ENCODE data around the gene PIP5K1C. TPM values are rescaled to one million over a fixed set of nuclear protein-coding genes. Genes with fewer than 3 reads are reported as not detected.

Gene PIP5K1C
- total RNA-seq, 1 donor from 2014 or later, result 23.5 TPM

GRCh38 chr19:3721887-3722442 lies 21.7 kb upstream of the PIP5K1C start:
- intact Hi-C loops (cut with micrococcal nuclease), result loop anchor here (1.0 kb wide), 1 partner anchor 39 kb away; the partner anchor contains the start of gene APBA3

DNA sequence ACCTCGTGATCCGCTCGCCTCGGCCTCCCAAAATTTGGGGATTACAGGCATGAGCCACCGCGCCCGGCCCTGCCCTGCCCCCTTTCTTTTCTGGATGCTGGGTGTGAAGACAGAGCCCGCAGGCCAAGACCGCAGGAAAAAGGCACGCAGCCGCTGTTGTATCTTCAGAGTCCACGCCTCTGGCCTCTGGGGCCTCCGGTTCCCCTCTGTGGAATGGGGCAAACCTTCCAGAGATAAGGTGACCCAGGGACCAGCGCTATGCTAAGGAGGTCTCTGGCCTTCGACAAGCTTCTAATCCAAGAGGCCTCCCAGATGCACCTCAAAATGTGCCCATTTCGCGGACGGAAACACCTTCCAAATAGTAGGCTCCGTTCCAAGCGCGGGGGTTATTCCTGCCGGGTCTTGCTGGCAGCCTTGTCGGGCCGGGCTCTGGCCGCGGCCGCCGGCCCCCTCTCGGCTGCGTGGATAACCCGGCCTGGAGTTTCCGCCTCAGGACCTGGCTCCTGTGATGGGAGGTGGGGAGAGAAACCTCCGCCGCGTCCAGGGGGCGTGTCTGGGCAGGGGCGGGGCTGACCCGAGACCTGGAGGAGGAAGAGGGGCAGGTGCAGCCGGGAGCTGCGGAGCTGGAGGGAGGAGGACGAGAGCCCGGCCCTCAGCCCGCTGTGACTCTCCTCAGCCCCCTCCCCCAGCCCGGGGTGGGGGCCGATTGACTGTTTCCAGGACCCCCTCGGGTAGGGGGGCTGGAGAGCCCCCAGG lies 21.0 kb upstream of the PIP5K1C start:
- intact Hi-C loops (cut with micrococcal nuclease), result loop anchor here (1.0 kb wide), 1 partner anchor 40 kb away; the partner anchor contains the start of gene APBA3

DNA sequence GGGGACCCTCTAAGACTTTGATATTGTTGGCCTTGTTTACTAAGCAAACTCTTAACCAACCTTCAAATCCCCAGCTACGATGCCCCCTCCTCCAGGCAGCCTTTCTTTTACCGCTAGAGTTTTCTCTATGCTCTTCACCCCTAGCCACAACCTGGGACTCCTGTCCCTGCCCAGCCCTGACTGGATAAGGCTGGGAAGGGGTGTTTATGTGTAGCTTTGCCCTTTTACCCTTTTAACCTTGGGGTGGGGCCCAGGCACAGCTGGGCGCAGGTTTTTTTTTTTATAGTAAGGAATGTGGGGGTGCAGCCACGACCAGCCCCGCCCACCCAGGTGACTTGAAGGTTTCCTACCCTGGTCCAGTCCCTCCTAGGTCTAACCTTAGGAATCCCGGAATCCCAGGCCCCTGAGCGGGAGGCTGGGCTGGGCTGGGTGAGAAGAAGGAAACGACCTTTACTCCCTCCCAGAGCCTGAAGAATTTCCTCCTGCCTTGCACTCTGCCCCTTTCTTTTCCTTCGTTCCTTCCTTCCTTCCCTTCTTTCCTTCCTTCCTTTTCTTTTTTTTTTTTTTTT lies 20.2 kb upstream of the PIP5K1C start:
- intact Hi-C loops (cut with micrococcal nuclease), result no loop called here

GRCh38 chr19:3719868-3720267 lies 19.6 kb upstream of the PIP5K1C start:
- intact Hi-C loops (cut with micrococcal nuclease), result loop anchor here (1.0 kb wide), 1 partner anchor 102 kb away; no protein-coding TSS in a partner anchor

- intact Hi-C loops (cut with micrococcal nuclease), result no loop called here
Observed at GRCh38 chr19:3716147-3716668, 15.9 kb upstream of the PIP5K1C start.

DNA sequence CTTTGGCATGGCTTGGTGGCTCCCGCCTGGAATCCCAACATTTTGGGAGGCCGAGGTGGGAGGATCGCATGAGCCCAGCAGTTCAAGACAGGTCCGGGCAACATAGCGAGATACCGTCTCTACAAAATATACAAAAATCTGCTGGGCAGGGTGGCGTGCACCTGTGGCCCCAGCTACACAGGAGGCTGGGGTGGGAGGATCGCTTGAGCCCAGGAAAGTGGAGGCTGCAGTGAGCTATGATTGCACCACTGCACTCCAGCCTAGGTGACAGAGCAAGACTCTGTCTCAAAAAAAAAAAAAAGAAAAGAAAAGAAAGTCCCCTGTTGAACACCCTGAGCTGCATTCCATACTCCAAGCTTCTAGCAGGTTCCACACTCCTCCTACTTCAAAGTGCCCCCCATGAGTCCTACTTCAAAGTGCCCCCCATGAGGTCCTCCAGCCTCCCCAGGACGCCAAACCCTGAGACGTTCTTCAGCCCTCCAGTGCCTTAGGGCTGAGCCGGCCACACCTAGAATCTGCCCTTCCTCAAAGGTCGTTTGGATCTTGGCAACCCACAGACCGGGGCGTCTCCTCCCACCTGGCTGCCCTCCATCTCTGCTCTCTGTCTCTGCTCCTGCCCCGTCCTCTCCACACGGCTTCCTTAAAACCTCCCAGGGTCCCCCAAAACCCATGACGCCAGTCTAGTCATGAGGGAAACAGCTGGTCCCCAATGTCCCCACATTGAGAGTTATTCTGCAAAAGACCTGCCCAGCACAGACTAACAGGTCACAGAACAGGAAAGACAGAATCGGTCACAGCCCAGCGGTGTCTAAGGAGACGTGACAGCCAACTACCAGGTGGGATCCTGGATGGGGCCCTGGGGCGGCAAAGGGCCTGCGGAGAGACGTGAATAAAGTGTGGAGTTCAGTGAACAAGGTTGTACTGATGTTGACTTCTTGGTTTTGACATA lies 12.7 kb upstream of the PIP5K1C start:
- intact Hi-C loops (cut with micrococcal nuclease), result no loop called here

DNA sequence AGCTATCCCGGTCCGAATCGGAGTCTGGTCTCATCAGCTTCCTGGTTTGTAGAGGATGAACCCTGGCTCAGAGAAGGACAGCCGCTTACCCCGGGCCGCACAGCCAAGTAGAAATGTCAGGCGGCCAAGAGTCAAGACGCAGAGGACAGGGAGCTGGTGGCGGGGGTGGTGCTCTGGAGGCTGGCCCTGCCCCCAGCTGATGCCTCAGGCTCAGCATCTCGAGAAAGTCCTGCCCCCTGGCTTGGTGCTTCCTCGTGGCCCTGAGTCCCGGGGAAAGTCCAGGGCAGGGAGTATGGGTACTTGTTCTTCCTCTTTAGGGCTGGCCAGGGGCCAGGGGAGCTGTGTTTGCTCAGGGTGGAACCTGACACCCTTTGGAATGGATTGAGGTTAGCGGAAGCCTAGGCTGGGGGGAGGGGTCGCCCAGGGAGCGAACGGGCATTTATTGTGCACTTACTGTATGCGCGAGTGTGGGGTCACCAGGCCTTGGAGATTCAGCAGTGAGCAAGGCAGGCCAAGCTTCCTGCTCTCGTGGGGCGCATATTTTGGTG lies 10.1 kb upstream of the PIP5K1C start:
- intact Hi-C loops (cut with micrococcal nuclease), result no loop called here

GRCh38 chr19:3708207-3708931 lies 8.1 kb upstream of the PIP5K1C start, which contains the start of gene TJP3:
TSS of gene TJP3 (plus strand) at chr19:3708384. CDS start at chr19:3728433, 20,049 bp downstream.
- intact Hi-C loops (cut with micrococcal nuclease), result loop anchor here (5.0 kb wide), 1 partner anchor 161 kb away; no protein-coding TSS in a partner anchor

DNA sequence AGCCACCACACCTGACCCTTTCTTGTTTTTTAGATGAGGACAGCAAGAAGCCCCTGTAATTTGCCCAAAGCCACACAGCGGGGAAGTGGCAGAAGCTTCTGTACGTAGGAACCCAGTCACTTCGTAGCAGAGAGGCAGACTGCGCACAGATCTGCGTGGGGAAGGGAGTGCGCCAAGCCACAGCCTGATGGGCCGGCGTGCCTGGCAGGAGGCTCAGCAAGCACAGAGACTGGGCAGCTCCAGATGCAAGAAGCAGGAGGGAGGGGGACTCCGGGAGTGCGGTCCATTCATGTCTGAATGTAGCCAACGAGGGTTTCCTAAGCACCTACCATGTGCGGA lies 7.6 kb upstream of the PIP5K1C start:
- intact Hi-C loops (cut with micrococcal nuclease), result loop anchor here (5.0 kb wide), 1 partner anchor 161 kb away; no protein-coding TSS in a partner anchor

DNA sequence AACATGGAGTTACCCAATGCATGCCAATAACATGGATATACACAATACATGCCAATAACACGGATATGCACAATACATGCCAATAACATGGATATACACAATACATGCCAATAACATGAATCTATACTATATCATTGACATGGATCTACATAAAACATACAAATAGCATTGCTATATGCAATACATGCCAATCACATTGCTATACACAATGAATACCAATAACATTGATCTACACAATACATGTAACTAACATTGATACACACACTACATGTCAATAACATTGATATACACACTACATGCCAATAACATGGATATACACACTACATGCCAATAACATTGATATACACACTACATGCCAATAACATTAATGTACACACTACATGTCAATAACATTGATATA lies 932 bp upstream of the PIP5K1C start:
- intact Hi-C loops (cut with micrococcal nuclease), result loop anchor here (2.0 kb wide), 1 partner anchor 128 kb away; the partner anchor contains the start of gene HMG20B

DNA sequence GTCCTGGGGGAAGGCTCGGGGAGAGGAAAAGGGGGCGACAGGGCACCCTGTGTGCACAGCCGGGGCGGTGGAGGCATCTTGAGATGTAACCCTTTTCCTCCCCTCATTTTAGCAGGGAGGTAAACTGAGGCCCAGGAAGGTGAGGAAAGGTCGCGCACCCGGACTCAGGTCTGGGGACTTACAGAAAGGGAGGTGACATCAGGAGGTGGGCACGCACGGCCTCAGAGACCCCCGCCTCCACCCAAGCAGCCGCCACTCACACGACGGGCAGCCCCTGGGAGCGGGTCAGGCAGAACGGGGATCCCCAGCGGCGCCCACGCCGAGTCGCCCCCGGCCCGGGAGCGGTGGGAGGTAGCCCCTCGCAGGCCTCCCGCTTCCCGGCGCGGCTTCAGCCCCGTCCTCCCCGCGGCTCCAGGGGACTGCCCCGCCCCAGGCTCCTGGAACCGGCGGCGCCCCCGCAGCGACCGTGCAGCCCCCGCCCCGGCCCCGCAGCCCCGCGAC lies 477 bp downstream of the PIP5K1C start:
- intact Hi-C loops (cut with micrococcal nuclease), result loop anchor here (1.0 to 2.0 kb wide), 3 partner anchors 33 to 127 kb away; partner anchors contain the start of gene HMG20B

DNA sequence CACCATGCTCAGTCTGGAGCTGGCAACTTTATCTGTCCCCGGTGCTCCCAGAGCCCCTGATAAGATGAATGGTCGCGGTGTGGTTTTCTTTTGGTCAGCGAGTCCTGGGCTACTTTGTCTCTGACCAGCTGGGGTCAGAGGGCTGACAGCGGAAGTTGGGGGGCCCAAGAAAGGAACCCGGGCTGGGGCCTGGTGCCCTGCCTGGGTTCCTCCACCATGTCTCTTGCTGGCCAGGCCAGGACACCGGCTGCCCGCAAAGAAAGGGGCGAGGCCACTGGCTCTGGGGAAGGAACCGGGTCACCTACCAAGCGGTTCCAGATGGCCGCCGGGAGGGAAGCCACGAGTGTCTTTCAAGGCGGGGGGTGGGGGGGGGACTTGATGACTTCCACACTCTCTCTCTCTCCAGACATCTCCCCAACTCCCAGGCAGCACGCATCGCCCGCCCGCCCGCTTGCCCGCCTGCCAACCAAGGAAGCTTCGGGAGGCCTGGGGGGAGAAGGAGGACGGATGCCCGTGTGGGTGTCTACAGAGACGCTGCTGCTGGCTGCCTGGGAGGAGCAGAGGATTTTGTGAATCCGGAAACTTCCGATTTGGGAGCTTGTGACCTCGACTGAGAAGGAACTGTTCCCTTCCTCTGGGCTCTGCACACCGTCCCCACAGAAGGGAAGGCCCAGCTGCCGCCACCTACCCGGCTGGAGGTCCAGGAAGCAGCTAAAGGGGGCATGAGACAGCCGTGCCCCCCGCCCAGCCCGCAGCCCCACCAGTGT lies 1.1 kb downstream of the PIP5K1C start:
- intact Hi-C loops (cut with micrococcal nuclease), result no loop called here

DNA sequence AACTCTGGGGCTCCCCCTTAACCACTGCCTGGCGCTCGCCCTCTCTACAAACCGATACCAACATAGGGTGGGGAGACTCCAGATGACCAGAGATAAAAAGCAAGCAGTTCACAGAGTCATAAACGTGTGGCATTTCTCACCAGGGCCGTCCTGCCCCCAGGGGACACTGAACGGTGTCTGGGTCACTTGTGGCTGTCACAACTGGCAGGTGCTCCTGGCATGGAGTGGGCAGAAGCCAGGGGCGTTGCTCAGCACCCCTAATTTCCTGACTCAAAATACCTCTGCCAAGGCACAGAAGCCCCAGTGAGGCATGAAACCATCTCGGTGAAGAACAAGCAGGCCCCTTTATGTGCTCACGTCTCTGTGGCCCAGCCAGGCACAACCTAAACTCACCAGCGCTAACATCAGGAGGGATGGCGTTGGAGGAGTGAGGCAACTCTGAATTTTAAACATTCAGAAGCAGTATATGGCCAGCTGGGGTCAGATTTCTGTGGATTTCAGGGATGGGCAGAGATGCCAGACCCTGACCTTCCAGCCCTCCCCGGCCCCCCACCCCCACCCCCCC lies 1.8 kb downstream of the PIP5K1C start:
- intact Hi-C loops (cut with micrococcal nuclease), result no loop called here

GRCh38 chr19:3697671-3698385 lies 2.4 kb downstream of the PIP5K1C start:
- intact Hi-C loops (cut with micrococcal nuclease), result no loop called here

DNA sequence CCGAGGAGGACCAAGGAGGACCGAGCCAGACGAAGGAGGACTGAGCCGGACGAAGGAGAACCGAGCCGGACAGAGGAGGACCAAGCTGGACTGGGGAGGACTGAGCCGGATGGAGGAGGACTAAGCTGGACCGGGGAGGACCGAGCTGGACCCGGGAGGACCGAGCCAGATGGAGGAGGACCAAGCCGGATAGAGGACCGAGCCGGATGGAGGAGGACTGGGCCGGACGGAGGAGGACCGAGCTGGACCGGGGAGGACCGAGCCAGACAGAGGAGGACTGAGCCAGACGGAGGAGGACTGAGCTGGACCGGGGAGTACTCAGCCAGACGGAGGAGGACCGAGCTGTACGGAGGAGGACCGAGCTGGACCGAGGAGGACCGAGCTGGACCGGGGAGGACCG lies 3.2 kb downstream of the PIP5K1C start:
- intact Hi-C loops (cut with micrococcal nuclease), result no loop called here

- intact Hi-C loops (cut with micrococcal nuclease), result no loop called here
Observed at GRCh38 chr19:3696660-3696995, 3.6 kb downstream of the PIP5K1C start.

DNA sequence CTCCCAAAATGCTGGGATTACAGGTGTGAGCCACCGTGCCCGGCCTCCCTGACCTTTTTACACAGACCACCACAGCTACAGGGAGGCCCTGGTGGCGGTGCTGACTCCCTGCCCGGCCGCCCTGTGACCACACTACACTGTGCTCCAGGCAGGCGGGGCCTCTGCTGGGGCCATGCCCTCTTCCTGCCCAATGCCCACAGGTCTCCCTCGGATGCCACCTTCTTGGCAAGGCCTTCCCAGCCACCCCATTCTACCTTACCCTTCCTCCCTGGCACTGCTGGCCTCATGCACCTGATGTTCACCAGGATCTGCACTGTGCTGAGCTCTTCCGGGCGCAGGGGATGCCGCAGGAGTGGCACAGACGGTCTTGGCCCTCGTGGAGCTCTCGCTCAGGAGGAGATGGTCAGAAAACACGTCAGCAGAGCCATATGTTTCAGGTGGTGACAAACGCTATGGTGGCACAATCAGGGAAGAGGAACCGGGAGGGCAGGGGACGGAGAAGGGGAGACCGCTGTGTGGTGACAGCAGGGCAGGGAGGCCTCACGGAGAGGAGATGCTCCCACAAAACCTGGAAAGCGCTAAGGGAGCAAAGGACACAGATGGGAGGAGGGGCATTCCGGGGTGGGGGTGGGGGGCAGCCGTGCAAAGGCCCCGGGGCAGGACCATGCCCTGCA lies 4.1 kb downstream of the PIP5K1C start:
- intact Hi-C loops (cut with micrococcal nuclease), result no loop called here
